Thyroid gland (tissue), 4 donors: Measurements from ENCODE around the gene CHI3L1.

Experiments
- POLR2A ChIP-seq, 2 donors: fragments of 450-650 bp; IDR thresholded peaks; one replicate each; pipeline ENCODE4 v1.6.1; 2017; ENCODE audit warnings: antibody characterized with exemption in 2 of 2, mild to moderate bottlenecking in 2 of 2, moderate library complexity in 1 of 2
- TF ChIP-seq, protein P1 (sequence below), 6 experiments: fragments of 200-600 bp in 3 of 6; fragments of 450-650 bp in 3 of 6; sonication (generic) in 3 of 6; IDR thresholded peaks; one replicate each; pipeline ENCODE4 v1.5.1; 2016 to 2019; ENCODE audit warnings: antibody characterized with exemption in 6 of 6, mild to moderate bottlenecking in 2 of 6, inconsistent platforms in 1 of 6, moderate library complexity in 1 of 6

DNA sequence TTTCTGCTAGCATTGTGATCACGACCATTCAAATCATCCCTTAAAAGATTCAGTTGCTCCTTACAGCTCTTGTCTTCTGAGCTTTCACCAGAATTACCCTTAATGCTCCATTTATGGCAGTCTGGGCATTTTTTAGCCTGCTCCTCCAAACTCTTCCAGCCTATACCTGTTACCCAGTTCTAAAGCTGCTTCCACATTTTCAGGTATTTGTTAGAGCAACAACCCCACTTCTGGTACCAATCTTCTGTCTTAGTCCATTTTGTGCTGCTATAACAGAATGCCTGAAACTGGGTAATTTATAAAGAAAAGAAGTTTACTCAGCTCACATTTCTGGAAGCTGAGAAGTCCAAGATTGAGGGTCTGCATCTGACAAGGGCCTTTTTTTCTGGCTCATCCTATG lies 28.1 kb downstream of the CHI3L1 start:
- TF ChIP-seq, protein P1, sequence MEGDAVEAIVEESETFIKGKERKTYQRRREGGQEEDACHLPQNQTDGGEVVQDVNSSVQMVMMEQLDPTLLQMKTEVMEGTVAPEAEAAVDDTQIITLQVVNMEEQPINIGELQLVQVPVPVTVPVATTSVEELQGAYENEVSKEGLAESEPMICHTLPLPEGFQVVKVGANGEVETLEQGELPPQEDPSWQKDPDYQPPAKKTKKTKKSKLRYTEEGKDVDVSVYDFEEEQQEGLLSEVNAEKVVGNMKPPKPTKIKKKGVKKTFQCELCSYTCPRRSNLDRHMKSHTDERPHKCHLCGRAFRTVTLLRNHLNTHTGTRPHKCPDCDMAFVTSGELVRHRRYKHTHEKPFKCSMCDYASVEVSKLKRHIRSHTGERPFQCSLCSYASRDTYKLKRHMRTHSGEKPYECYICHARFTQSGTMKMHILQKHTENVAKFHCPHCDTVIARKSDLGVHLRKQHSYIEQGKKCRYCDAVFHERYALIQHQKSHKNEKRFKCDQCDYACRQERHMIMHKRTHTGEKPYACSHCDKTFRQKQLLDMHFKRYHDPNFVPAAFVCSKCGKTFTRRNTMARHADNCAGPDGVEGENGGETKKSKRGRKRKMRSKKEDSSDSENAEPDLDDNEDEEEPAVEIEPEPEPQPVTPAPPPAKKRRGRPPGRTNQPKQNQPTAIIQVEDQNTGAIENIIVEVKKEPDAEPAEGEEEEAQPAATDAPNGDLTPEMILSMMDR (IDR thresholded peaks at IDR 0.05), result no peak
- no peak for TF ChIP-seq POLR2A (IDR thresholded peaks at IDR 0.05)
